ENCODE results near the gene SETBP1.

The SETBP1 gene

DNA sequence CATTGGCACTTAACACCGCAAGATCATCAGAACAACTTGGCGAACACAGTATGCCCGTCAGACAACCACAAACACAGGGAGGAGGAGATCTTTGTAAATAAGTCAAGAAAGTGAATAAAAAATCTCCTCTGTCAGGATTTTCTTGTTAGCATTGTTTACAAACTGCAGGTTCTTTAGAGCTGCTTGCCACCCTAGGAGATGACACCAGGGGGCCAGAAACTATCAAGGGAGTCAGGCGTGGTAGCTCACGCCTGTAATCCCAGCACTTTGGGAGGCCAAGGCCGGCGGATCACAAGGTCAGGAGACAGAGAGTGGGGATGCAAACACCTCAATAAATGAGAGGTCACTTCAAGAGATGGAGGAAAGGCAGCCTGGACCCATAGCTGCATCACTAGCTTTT, 428.1 kb downstream of the SETBP1 start:
- Histone ChIP-seq H3K27ac (ENCODE audit: low read length) (no peak overlapping the region), H3K9ac (ENCODE audit: low read length in 2 of 2) (no peak overlapping the region), H3K4me1 (ENCODE audit: control insufficient read depth, insufficient read depth, low read length) (no peaks in the 10 kb centered on the region), H3K4me3 (ENCODE audit: low read length in 2 of 2) (no peak overlapping the region), H3K9me3 (ENCODE audit: control insufficient read depth in 2 of 2, low read length in 2 of 2) (no peaks in the 10 kb centered on the region), H3K36me3 (ENCODE audit: control insufficient read depth in 2 of 2, insufficient read depth in 2 of 2, low read length in 2 of 2) (no peaks in the 10 kb centered on the region), H3K27me3 (ENCODE audit: control insufficient read depth in 1 of 2, insufficient read depth in 2 of 2, low read length in 2 of 2) (no peaks in the 10 kb centered on the region)

DNA sequence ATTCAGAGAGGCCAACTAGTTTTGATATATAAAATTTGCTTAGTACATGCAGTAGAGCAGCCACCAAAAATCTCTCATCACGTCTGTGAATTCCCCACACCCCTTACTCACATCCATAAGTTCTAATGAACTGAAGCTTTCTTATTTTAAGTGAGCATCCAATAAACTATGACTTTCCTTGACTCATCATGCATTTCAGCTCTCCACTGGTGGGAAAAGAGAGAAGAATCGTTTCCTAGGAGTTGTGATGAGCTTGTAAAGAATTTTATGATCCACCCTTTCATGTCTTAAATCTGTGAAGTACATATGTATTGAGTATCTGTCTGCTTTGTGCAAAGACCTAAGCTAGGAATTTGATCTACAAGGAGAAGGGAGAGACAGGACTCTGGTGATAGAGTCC, 428.6 kb downstream of the SETBP1 start:
- Histone ChIP-seq H3K27ac (ENCODE audit: low read length) (no peak overlapping the region), H3K4me1 (ENCODE audit: control insufficient read depth, insufficient read depth, low read length) (no peaks in the 10 kb centered on the region), H3K9me3 (ENCODE audit: control insufficient read depth in 2 of 2, low read length in 2 of 2) (no peaks in the 10 kb centered on the region), H3K4me3 (ENCODE audit: low read length in 2 of 2) (no peak overlapping the region), H3K36me3 (ENCODE audit: control insufficient read depth in 2 of 2, insufficient read depth in 2 of 2, low read length in 2 of 2) (no peaks in the 10 kb centered on the region), H3K27me3 (ENCODE audit: control insufficient read depth in 1 of 2, insufficient read depth in 2 of 2, low read length in 2 of 2) (no peaks in the 10 kb centered on the region), H3K9ac (ENCODE audit: low read length in 2 of 2) (no peak overlapping the region)

DNA sequence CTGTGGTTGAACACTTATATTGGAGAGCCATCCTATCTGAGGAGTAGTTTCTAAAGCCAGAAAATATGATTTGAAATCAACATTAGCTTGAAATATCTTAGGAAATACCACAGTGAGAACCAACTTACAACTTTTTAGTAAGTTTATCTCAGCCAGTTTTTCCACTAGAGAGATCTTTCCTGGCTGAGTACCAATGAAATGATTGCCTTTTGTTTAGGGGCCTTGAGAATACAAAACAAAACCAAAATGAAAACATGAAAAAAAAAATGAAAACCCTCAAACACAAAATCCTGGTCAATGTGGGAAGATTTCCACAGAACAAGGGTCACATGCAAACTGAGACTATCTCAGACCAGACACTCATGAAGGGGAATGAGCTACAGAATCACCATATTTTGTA, 429.0 kb downstream of the SETBP1 start:
- Histone ChIP-seq H3K27me3 (ENCODE audit: control insufficient read depth in 1 of 2, insufficient read depth in 2 of 2, low read length in 2 of 2) (no peaks in the 10 kb centered on the region), H3K27ac (ENCODE audit: low read length) (no peak overlapping the region), H3K9me3 (ENCODE audit: control insufficient read depth in 2 of 2, low read length in 2 of 2) (no peaks in the 10 kb centered on the region), H3K9ac (ENCODE audit: low read length in 2 of 2) (no peak overlapping the region), H3K4me3 (ENCODE audit: low read length in 2 of 2) (no peak overlapping the region), H3K4me1 (ENCODE audit: control insufficient read depth, insufficient read depth, low read length) (no peaks in the 10 kb centered on the region), H3K36me3 (ENCODE audit: control insufficient read depth in 2 of 2, insufficient read depth in 2 of 2, low read length in 2 of 2) (no peaks in the 10 kb centered on the region)

DNA sequence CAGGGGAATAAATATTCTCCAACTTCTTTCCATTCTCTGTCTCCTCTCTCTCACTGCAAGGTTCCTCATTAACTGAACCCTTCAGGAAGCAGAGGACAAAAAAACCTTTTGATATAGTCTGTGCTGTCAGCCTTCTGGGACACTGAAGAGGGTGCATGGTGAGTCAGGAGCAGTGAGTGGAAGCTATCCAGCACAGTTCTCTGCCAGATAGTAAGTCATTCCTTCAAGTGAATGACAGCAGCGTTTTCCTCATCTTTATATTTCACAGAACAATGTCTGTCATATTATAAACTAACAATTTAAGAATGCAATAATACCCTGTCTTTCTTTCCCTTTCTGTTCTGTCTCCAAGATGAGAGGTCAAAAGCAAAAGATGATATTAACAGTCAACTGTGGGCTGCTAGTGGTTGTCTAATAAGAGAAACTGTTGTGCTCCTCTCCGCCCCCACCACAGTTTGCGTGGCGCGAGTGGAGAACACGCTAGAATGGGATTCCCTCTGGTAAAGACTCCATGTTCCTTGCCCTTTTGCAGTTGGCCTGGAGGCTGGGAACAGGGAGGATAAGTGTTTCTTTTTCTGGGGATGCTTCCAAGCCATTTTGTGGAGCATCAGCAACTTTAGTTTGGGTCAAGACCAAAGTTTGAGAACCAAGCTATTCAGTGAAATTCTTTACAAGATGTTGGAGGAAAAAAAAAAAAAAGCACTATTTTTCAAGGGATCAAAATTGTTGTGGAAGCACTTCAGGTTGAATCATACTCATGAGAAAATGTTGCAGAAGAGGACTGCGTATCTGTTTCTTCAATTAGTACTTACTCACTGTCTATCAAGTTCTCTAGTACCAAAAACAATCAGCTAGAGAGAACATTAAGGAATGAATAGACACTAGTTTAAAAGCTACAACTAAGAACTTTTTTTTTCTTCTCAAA, 430.2 kb downstream of the SETBP1 start:
- H3K4me3 ChIP-seq (ENCODE audit: low read length in 2 of 2), result no peak overlapping the region
- H3K36me3 ChIP-seq (ENCODE audit: control insufficient read depth in 2 of 2, insufficient read depth in 2 of 2, low read length in 2 of 2), result no peaks in the 10 kb centered on the region
- no peaks in the 10 kb centered on the region for H3K9me3 ChIP-seq (ENCODE audit: control insufficient read depth in 2 of 2, low read length in 2 of 2)
- H3K4me1 ChIP-seq (ENCODE audit: control insufficient read depth, insufficient read depth, low read length), result no peaks in the 10 kb centered on the region
- H3K9ac ChIP-seq (ENCODE audit: low read length in 2 of 2), result no peak overlapping the region
- H3K27me3 ChIP-seq (ENCODE audit: control insufficient read depth in 1 of 2, insufficient read depth in 2 of 2, low read length in 2 of 2), result no peaks in the 10 kb centered on the region
- H3K27ac ChIP-seq (ENCODE audit: low read length), result no peak overlapping the region

DNA sequence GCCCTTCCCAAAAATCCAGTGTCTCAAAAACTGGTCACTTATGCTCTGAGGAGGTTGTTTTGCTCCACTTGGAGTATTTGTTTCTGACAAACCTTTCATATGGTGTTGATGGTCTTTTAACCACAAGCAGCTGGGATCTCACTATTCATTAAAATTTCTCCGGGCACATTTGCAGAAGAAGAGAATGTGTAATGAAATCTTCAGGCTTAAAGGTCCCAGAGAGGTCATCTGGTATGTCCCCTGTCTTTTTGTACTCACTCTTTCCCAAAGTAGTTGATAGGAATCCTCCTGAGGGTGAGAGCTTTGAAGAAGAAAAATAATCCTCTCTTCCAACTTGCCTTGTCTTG, 430.8 kb downstream of the SETBP1 start:
- no peaks in the 10 kb centered on the region for H3K27me3 ChIP-seq (ENCODE audit: control insufficient read depth in 1 of 2, insufficient read depth in 2 of 2, low read length in 2 of 2)
- H3K36me3 ChIP-seq (ENCODE audit: control insufficient read depth in 2 of 2, insufficient read depth in 2 of 2, low read length in 2 of 2), result no peaks in the 10 kb centered on the region
- H3K4me3 ChIP-seq (ENCODE audit: low read length in 2 of 2), result no peak overlapping the region
- H3K27ac ChIP-seq (ENCODE audit: low read length), result no peak overlapping the region
- no peaks in the 10 kb centered on the region for H3K4me1 ChIP-seq (ENCODE audit: control insufficient read depth, insufficient read depth, low read length)
- H3K9ac ChIP-seq (ENCODE audit: low read length in 2 of 2), result no peak overlapping the region
- H3K9me3 ChIP-seq (ENCODE audit: control insufficient read depth in 2 of 2, low read length in 2 of 2), result no peaks in the 10 kb centered on the region

DNA sequence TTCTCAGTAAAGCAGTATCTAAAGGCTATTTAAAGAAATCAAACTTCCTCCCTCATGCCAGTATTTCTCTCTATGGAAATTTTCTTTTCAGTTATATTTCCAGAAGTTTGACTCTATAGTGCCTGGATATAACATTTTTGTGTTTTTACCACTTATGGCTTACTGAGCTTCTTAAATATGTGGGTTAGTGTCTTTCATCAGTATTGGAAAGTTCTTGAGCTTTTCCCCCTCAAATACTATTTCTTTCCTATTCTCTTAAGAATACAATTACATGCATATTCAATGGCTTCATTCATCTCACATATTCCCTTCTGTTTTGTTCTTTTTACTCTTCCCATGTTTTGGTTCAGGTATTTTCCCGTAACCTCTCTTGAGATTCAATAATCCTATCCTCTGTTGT, 432.0 kb downstream of the SETBP1 start:
- Histone ChIP-seq H3K4me3 (ENCODE audit: low read length in 2 of 2) (no peak overlapping the region), H3K9ac (ENCODE audit: low read length in 2 of 2) (no peak overlapping the region), H3K27ac (ENCODE audit: low read length) (no peak overlapping the region), H3K36me3 (ENCODE audit: control insufficient read depth in 2 of 2, insufficient read depth in 2 of 2, low read length in 2 of 2) (no peaks in the 10 kb centered on the region), H3K27me3 (ENCODE audit: control insufficient read depth in 1 of 2, insufficient read depth in 2 of 2, low read length in 2 of 2) (no peaks in the 10 kb centered on the region), H3K9me3 (ENCODE audit: control insufficient read depth in 2 of 2, low read length in 2 of 2) (no peaks in the 10 kb centered on the region), H3K4me1 (ENCODE audit: control insufficient read depth, insufficient read depth, low read length) (no peaks in the 10 kb centered on the region)

DNA sequence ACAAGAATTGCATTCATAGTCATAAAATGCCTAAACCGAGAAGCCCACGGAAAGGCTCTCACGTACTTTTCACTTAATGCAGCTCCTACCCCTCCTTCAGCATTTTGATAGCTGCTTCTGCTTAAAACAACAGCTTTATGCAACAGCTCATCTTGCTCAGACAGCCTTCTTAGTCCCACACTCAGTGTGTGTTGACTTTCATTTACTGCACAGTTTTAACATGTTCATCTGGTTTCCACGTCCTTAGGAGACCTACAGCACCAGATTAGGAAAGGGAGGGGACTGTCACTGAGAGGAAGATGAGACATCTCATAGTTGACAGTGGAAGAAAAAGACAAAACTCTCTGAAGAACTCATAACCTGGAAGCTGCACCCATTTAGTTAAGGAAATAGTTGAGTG, 435.4 kb downstream of the SETBP1 start:
- H3K36me3 ChIP-seq (ENCODE audit: control insufficient read depth in 2 of 2, insufficient read depth in 2 of 2, low read length in 2 of 2), result no peaks in the 10 kb centered on the region

More for the DNA sequence above, 435.4 kb downstream of the SETBP1 start:
- Histone ChIP-seq H3K9ac (ENCODE audit: low read length in 2 of 2) (no peak overlapping the region), H3K27ac (ENCODE audit: low read length) (no peak overlapping the region), H3K4me3 (ENCODE audit: low read length in 2 of 2) (no peak overlapping the region), H3K4me1 (ENCODE audit: control insufficient read depth, insufficient read depth, low read length) (no peaks in the 10 kb centered on the region), H3K9me3 (ENCODE audit: control insufficient read depth in 2 of 2, low read length in 2 of 2) (no peaks in the 10 kb centered on the region), H3K27me3 (ENCODE audit: control insufficient read depth in 1 of 2, insufficient read depth in 2 of 2, low read length in 2 of 2) (no peaks in the 10 kb centered on the region)
